ENCODE data around the gene FSTL4. TPM values are rescaled to one million over a fixed set of nuclear protein-coding genes. Genes with fewer than 3 reads are reported as not detected.

FSTL4 gene
- total and polyA plus RNA-seq, 2 of the 13 experiments (the other 11 are each of a cell fraction or from before 2014, with no cell fraction given): 2.1 to 3.0 TPM

GRCh38 chr5:133466556-133467334 lies 145.6 kb downstream of the FSTL4 start:
- FAIRE-seq (no peak), ATAC-seq (no peak), DNase-seq (ENCODE audit: low spot score) (no peak)
- Histone ChIP-seq H3K79me2 (ENCODE audit: insufficient read depth, low read length) (no peaks in the 10 kb centered on the region), H3K9me3 (ENCODE audit: low read length) (no peaks in the 10 kb centered on the region), H2AFZ (ENCODE audit: low read length) (no peak overlapping the region), H3K27ac (ENCODE audit: extremely low read length, insufficient read depth, low read length) (no peak overlapping the region), H3K9ac (ENCODE audit: insufficient read depth, low read depth, low read length) (no peak overlapping the region), H4K20me1 (ENCODE audit: insufficient read depth, low read length) (no peaks in the 10 kb centered on the region), H3K4me1 (ENCODE audit: insufficient read depth, low read length) (no peaks in the 10 kb centered on the region), H3K36me3 (replicated peaks in 1 of 2; ENCODE audit: control insufficient read depth in 1 of 2, insufficient read depth in 2 of 2, low read length in 2 of 2) (no peaks in the 10 kb centered on the region), H3K4me2 (ENCODE audit: low read depth, low read length) (no peak overlapping the region), H3K27me3 (ENCODE audit: control insufficient read depth in 1 of 2, insufficient read depth in 2 of 2, low read length in 2 of 2) (peaks cover 0 to 24% of the 10 kb centered on the region in 2 experiments; a peak in 3 of 5 replicates), H3K4me3 (replicated peaks in 1 of 3; ENCODE audit: insufficient read depth in 1 of 3, low read depth in 2 of 3, low read length in 3 of 3) (no peak overlapping the region)
- TF ChIP-seq PHB2 (IDR thresholded peaks at IDR 0.05; ENCODE audit: partially characterized antibody) (peak; percentile 53), ATF7 (IDR thresholded peaks at IDR 0.05) (0 out of 2 replicates have a peak, but pooled peaks have one; percentile 13), ATF7 (CRISPR knock-in tag; IDR thresholded peaks at IDR 0.05) (no peak), PLRG1 (conservative IDR thresholded peaks at IDR 0.05) (0 out of 2 replicates have a peak, but pooled peaks have one; percentile 68), ZNF337 (CRISPR knock-in tag; IDR thresholded peaks at IDR 0.05; ENCODE audit: borderline replicate concordance, low read depth) (no peak), ZNF879 (CRISPR knock-in tag; IDR thresholded peaks at IDR 0.05) (no peak), HES4 (CRISPR knock-in tag; IDR thresholded peaks at IDR 0.05; ENCODE audit: borderline replicate concordance) (no peak)
- 48% methylated on average over 5 of the region's 5 CpGs for WGBS (ENCODE audit: low lambda C conversion rate)
- BruUV-seq (replicated peaks): no TSS peak
- POLR2A ChIA-PET: no interaction called here
- in situ Hi-C loops (cut with HindIII; ENCODE audit: extremely low pct_ligation_motif_present, low pct_unique_long_range_greater_than_20kb) (no loop called here), intact Hi-C loops (cut with micrococcal nuclease; ENCODE audit: unreplicated experiment) (no loop called here)
- CTCF ChIA-PET (ENCODE audit: low intra/inter-chr PET ratio, low total read pairs): no interaction called here

DNA sequence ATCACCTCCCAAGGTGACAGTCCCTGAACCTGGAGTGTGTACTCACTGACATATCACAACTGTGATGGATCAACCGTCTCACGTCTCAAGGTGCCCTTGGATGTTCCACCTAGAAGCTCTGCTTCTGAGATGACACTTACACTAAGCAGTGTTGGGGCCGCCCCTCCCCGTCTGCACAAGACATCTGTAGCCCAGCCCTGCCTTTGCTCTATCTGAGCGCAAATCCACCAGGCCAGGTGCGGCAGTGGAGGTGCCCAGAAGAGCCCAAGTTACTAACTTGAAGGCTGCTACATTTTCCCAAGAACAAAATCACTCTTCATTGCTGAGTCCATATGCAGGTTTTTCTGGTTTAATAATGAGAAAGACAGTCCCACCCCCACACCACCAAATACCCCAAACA lies 148.3 kb downstream of the FSTL4 start:
- Histone ChIP-seq H4K20me1 (ENCODE audit: insufficient read depth, low read length) (no peaks in the 10 kb centered on the region), H2AFZ (ENCODE audit: low read length) (no peak overlapping the region), H3K79me2 (ENCODE audit: insufficient read depth, low read length) (no peaks in the 10 kb centered on the region), H3K4me2 (ENCODE audit: low read depth, low read length) (no peak overlapping the region), H3K9me3 (ENCODE audit: low read length) (no peaks in the 10 kb centered on the region), H3K4me3 (replicated peaks in 1 of 3; ENCODE audit: insufficient read depth in 1 of 3, low read depth in 2 of 3, low read length in 3 of 3) (no peak overlapping the region), H3K9ac (ENCODE audit: insufficient read depth, low read depth, low read length) (no peak overlapping the region), H3K27me3 (ENCODE audit: control insufficient read depth in 1 of 2, insufficient read depth in 2 of 2, low read length in 2 of 2) (peaks cover 0 to 24% of the 10 kb centered on the region in 2 experiments; a peak in 3 of 5 replicates), H3K4me1 (ENCODE audit: insufficient read depth, low read length) (no peaks in the 10 kb centered on the region), H3K36me3 (replicated peaks in 1 of 2; ENCODE audit: control insufficient read depth in 1 of 2, insufficient read depth in 2 of 2, low read length in 2 of 2) (no peaks in the 10 kb centered on the region), H3K27ac (ENCODE audit: extremely low read length, insufficient read depth, low read length) (no peak overlapping the region)
- in situ Hi-C loops (cut with HindIII; ENCODE audit: extremely low pct_ligation_motif_present, low pct_unique_long_range_greater_than_20kb) (no loop called here), intact Hi-C loops (cut with micrococcal nuclease; ENCODE audit: unreplicated experiment) (loop anchor here (5.0 kb wide), 1 partner anchor 352 kb away; no protein-coding TSS in a partner anchor)
- CTCF ChIA-PET (ENCODE audit: low intra/inter-chr PET ratio, low total read pairs): no interaction called here
- FAIRE-seq: no peak
- BruUV-seq (replicated peaks): no TSS peak
- POLR2A ChIA-PET: no interaction called here
- 40% methylated on average over 4 of the region's 6 CpGs for WGBS (ENCODE audit: low lambda C conversion rate)
- no peak for DNase-seq (ENCODE audit: low spot score)
- no peak for ATAC-seq
- TF ChIP-seq NFYC (CRISPR knock-in tag; IDR thresholded peaks at IDR 0.05): no peak
- TF ChIP-seq CHD2 (IDR thresholded peaks at IDR 0.05; ENCODE audit: low read depth, low read length): no peak
- no peak for TF ChIP-seq ZNF550 (CRISPR knock-in tag; IDR thresholded peaks at IDR 0.05; ENCODE audit: borderline replicate concordance)
- TF ChIP-seq, protein P1, sequence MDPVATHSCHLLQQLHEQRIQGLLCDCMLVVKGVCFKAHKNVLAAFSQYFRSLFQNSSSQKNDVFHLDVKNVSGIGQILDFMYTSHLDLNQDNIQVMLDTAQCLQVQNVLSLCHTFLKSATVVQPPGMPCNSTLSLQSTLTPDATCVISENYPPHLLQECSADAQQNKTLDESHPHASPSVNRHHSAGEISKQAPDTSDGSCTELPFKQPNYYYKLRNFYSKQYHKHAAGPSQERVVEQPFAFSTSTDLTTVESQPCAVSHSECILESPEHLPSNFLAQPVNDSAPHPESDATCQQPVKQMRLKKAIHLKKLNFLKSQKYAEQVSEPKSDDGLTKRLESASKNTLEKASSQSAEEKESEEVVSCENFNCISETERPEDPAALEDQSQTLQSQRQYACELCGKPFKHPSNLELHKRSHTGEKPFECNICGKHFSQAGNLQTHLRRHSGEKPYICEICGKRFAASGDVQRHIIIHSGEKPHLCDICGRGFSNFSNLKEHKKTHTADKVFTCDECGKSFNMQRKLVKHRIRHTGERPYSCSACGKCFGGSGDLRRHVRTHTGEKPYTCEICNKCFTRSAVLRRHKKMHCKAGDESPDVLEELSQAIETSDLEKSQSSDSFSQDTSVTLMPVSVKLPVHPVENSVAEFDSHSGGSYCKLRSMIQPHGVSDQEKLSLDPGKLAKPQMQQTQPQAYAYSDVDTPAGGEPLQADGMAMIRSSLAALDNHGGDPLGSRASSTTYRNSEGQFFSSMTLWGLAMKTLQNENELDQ (CRISPR knock-in tag; IDR thresholded peaks at IDR 0.05; ENCODE audit: borderline replicate concordance): no peak
- no peak for TF ChIP-seq CREB3 (CRISPR knock-in tag; IDR thresholded peaks at IDR 0.05)
- no peak for TF ChIP-seq ZNF776 (CRISPR knock-in tag; IDR thresholded peaks at IDR 0.05)
- TF ChIP-seq, protein P2, sequence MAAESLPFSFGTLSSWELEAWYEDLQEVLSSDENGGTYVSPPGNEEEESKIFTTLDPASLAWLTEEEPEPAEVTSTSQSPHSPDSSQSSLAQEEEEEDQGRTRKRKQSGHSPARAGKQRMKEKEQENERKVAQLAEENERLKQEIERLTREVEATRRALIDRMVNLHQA (CRISPR knock-in tag; IDR thresholded peaks at IDR 0.05): no peak
- TF ChIP-seq, protein P3, sequence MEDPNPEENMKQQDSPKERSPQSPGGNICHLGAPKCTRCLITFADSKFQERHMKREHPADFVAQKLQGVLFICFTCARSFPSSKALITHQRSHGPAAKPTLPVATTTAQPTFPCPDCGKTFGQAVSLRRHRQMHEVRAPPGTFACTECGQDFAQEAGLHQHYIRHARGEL (CRISPR knock-in tag; IDR thresholded peaks at IDR 0.05): no peak

Measured in HepG2 (cell line).